Measurements from ENCODE around the gene CPT1B.
A peak's percentile ranks its signal among the peaks of the same experiment; 100 is the strongest.

GRCh38 chr22:50545522-50546325 is 32.5 kb downstream of the CPT1B start, which contains the start of gene KLHDC7B:
- TF ChIP-seq CTCF (IDR thresholded peaks at IDR 0.05): peak in 2 of 6 experiments; percentile 16 to 26
- no peak for TF ChIP-seq POLR2A (IDR thresholded peaks at IDR 0.05)

Measured in esophagus squamous epithelium (tissue), 4 donors.